Measurements from ENCODE around the gene IGF1R.
A peak's percentile ranks its signal among the peaks of the same experiment; 100 is the strongest.

IGF1R gene

DNA sequence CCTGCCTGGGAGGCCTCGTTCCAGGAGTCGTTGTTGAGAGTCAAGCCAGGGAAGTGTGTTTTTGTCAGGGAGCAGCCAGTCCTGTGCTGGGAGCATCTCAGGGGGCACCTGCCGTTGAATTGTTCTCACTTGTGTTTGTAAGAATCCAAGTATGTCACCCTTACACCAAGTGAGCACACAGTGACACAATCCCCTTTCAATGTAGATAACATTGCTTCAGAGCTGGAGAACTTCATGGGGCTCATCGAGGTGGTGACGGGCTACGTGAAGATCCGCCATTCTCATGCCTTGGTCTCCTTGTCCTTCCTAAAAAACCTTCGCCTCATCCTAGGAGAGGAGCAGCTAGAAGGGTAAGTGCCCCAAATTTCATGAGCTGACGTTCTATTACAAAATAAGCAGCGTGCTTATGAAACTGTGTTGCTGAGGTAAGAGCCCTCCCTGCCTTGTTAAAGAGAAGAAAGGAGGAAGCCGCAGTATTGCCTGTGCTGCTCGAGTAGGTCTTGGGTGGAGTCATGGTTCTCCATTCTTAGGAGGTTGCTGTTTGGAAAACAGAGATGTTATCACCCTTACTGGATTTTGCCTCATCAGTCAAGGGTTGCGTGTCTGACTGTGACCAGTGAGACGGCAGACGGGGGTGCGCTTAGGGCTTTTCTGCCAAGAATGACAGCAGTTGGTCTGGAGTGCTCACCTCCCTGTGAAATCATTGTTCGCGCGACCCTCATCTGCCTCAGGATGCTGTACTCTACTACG lies 251.1 kb downstream of the IGF1R start:
- DNase-seq: no peak

- DNase-seq: no peak
These were observed 252.0 kb downstream of the IGF1R start for GRCh38 chr15:98900356-98900755.

GRCh38 chr15:98901434-98902072 lies 253.2 kb downstream of the IGF1R start:
- DNase-seq: no peak

DNA sequence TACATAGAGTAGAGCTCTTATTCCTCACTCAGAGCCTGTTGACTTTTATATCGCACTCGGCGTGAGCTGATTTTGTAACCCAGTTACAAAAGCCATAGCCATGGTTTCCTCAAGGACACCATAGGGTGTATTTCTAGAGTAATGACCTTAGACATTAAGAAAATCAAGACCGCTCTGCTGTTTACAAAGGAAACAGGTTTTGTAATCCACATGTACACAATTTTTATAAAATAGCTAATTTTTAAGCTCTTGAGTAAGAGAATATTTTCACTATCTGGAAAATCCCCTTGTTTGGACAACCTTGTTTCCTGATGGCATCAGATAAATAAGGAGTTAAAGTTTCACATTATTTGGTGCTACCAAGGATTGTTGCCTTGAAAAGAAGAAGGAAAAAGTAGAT lies 254.6 kb downstream of the IGF1R start:
- DNase-seq: no peak

GRCh38 chr15:98903377-98904018 lies 255.2 kb downstream of the IGF1R start:
- no peak for DNase-seq

- DNase-seq: peak; percentile 15
These were observed 256.2 kb downstream of the IGF1R start for GRCh38 chr15:98904544-98904943.

DNA sequence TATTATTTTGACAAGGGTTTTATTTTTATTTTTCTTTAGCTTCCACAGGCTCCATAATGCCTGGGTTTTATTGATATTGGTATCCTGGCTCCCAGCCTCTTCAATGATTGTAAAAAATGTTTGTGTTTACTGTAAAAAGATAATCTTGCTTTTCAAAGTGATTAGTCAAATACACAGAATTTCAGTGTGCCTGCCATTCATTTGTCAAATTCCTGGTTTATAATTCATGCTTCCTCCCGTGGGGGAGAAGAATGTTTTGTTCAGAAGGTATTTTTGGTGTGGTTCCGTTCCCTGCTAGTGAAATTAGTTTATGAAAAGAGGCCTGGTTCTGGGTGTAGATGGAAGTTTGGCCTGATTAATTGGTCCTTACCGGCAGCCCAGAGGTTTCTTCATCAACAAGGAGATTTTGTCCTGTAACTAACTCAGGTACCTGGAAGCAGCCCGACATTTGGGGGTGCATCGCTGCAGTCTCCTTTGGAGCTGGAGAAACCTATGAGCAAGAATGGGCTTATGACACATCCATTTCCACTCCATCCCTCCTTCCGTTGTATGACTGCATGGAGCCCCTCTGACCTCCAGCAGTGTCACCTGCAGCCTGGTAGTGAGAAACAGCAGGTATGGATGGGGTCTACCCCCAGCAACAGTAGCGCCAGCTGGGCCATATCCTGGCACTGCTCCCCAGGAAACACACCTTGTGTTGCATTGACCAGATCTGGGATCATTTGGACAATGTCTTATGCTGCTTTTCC lies 257.8 kb downstream of the IGF1R start:
- no peak for DNase-seq

DNA sequence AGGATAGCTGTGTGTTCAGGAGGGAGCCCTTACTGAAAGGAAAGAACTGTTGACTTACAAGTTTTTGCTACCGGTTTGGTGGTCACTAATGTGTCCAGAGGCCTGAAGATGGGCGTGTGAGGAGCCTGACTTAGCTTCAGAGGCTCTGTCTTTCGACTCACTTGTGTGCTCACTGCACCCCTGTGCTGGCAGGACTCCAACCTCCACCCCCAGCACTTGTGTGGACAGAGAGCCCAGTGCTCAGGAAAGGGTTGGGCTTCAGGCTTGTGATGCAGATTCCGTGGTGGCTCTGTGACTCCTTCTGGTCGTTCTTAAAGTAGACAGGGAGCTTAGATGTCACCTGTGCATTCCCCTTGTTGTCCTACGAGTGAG lies 258.4 kb downstream of the IGF1R start:
- DNase-seq: no peak

DNA sequence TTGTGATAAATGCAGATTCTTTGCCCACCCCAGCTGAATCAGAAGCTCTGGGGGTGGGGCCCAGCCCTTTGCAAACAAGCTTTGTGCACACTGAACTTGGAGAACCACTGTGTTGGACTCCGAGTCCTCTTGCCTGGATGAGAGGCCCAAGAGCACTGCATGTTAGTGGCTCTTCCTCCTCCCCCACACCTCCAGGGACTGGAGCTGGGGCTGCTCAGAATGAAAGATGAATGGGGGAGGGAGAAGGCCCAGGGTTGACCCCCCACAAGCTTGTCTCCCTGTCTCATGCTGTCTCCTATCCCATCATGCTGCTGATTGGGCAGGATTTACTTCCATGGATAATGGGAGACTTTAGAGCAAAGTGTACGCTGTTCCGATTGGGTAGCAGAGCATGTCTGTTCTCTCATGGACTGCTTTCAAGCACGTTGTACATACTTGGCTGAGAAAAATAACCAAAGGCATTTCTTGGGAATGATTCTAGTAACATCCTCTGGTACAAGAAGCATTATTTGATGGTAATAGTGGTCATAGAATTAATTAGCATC lies 259.7 kb downstream of the IGF1R start:
- no peak for DNase-seq

DNA sequence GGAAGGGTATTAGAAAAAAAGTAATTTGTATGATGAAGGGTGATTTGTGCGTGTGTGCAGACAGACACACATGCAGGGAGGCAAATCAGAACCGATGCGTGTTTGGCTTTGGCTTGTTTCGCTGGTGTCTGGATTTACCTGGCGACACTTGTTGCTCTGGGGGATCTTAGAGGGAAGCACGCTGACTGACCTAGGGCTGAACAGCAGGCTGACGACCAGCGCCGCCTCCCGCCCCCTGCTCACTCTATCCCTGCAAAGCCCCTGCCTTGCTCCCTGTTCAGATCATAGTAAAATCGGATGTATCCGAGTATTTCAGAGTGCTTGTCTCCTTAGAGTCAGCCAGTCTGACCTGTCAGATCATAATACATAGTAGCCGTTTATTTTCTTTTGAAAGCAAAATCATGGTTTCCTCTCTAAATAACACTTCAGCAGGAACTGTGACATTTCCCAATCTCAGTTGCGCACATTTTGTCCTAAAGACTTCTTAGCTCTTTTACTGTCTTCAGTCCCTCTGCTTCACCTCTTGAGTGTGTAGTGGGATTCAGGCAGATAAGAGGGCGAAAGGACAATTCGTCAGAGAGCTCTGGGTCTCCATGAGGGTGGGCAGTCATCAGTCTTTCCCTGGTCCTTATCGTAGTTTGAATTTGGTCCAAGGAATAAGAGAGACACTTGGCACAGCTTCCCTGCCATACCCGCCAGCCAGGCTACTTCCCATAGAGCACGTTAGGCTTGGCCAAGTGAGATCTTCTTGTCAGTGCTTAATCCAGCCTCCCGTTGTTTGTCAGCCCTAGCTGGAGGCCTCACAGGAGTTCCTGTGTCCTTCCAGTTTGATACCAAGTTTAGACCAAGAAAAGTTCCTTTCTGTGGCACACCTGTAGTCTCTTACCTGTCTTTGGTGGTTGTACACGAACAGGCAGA lies 261.9 kb downstream of the IGF1R start:
- no peak for DNase-seq

- DNase-seq: no peak
These were observed 266.3 kb downstream of the IGF1R start for GRCh38 chr15:98914626-98915025.

DNA sequence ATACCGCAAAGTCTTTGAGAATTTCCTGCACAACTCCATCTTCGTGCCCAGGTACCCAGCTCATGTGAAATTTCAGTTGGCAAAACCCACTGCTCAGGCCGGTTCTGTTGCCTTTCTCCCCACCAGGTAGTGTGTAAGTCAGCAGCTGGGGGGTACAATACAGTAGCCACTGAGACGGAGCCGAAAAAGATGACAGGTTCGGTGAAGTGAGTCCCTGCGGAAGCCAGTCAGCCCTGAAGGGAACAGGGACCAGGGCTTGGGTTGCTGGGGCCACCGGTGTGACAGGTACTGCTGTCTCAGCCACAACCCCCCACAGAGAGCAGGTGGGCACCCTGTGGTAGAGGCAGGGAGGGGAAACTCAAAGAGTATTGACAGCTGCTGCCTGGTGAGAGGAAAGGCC lies 268.5 kb downstream of the IGF1R start:
- no peak for DNase-seq

DNA sequence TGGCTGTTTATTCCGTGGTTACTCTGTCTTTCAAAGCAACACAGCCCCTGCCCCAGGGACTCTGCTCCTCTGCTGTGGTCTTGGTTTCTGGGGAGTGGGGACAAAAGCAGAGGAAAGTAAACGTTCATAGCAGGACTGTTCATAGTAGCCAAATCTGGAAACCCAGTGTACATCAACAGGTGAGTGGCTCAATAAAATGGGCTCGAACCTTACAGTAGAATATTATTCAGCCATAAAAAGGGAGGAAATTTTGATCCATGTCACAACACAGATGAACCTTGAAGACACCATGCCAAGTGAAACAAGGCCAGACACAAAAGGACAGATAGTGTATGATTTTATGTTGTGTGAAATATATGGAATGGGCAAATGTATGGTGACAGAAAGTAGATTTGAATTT lies 269.1 kb downstream of the IGF1R start:
- no peak for DNase-seq

DNA sequence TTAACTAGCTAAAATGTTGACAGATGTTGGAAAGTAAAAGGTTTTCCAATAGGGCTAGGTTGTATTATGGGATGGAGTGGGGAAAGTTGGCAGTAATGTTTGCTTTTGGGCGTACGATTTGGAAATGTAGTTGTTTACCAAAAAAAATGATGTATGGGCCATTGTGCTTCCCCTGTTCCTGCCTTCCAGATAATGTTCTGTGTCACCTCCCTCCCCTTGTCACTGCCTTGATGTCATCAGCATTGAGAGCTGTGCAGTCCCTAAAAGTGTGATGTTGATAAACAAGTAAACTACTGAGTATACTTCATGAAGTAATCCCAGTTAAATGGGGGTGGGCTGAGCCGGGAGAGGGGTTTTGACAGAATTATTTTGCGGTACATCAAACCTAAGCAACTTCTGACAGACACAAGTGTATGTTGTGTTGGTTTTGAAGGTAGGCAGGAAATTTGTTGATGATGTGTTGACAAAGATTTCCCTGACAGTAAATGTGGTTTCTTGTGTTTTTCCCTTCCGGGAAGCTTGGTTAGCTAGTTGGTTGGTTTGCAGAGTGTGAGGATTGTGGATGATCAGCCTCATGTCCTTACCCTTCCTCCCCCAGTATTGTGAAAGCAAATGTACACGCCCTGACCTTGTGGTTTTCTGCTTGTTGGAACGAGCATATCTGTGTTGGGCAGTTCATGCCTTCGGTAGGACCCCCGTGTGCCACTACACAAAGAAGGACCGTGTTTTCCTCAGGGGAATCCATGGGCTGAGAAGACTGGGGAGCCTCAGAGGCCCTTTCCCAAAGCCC lies 271.9 kb downstream of the IGF1R start:
- no peak for DNase-seq

- no peak for DNase-seq
These were observed 274.8 kb downstream of the IGF1R start for GRCh38 chr15:98923171-98923570.

DNA sequence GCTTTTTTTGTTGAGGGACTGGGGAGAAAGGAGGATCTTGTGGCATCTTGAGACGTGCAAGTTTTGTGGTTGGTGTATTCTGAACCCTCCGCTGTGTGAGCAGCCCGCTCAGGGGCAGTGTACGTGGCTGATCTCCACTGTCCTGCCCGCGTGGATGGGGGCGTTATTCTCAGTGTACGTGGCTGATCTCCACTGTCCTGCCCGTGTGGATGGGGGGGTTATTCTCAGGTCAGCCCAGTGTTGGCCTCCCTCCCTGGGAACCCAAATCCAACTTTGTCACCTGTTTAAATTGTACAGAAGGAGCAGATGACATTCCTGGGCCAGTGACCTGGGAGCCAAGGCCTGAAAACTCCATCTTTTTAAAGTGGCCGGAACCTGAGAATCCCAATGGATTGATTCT lies 275.2 kb downstream of the IGF1R start:
- no peak for DNase-seq

DNA sequence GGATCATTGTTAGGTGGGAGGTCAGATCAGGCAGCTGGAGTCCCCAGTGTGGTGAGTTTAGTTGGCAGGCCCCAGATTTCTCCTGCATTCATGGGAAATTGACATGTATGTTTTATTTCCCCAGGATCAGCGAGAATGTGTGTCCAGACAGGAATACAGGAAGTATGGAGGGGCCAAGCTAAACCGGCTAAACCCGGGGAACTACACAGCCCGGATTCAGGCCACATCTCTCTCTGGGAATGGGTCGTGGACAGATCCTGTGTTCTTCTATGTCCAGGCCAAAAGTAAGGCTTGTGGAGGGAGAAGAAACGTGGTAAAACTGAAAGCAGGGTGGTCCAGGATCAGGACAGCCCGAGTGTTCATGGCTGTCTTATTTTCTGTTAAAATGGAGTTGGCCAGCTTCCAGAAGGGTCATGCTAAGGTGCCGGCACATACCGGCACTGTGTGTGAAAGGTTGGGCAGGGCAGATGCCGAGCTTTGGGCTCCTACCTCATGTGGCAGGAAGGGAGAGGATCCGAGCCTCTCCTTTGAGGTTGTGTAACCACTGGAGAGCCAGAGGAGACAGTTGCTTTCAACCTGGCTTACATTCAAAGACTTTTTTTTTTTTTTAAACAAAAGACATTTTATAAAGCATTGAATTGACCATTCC lies 276.2 kb downstream of the IGF1R start:
- DNase-seq: no peak

DNA sequence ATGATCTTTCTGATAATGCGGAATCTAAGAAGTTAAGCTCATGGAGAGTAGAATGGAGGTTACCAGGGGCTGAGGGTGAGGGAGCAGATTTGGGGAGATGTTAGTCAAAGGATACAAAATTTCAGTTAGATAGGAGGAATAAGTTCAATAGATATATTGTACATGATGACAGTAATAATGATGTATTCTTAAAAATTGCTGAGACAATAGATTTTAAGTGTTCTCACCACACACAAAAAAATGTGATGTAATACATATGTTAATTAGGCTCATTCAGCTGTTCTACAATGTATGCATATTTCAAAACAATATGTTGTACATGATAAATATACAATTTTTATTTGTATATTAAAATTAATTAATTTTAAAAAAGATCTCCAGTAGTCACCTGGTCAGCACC lies 277.9 kb downstream of the IGF1R start:
- DNase-seq: no peak

DNA sequence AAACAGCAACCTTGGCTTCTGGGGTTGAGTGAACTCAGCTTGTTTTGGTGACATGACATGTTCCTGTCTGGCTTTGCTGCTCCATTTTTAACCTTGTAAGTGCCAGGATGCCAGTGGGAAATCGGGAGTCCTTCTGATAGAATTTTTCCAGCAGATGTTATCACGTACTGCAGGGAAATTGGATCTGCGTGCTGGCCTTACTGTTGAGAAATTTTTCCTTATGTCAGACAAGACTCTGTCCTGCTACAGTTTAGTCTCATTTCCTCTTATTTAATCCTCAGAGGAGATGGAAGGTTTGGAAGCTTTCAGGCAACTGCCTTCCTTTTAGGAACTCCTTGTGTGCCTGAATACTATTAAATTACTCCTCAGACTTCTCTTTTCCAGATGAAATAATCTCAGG lies 278.7 kb downstream of the IGF1R start:
- DNase-seq: no peak

GRCh38 chr15:98927996-98928395 lies 279.7 kb downstream of the IGF1R start:
- DNase-seq: no peak

DNA sequence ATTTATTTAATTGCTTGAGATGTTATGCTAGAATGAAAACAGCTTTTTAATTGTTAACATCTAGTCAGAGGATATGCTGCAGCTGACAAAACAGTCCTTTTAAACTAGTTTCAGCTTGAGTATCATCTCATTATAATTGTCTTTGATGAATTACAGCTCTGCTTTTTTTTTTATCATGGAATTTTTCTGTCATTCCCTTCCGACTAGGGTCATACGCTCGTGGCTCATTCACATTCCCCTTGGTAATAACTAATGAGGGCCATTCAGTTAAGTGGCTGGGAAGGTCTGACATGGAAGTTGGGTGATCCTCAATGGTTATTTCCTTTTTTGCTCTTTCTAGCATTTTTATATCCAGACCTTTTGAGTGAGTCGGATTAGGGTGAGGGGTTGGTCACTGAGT lies 282.2 kb downstream of the IGF1R start:
- no peak for DNase-seq

Data from NCI-H526 treated with DMSO at 0.1 percent for 48 hours (cell line).